Ramos (cell line): Measurements from ENCODE around the gene KIF26B.
"Not testable (repeated sequence)": the region's sequence is repeated elsewhere in the genome, so short reads cannot be mapped to it uniquely, and the experiment has no call there.

Experiments
- in situ Hi-C: fragments of 300-500 bp; cut with MboI; formaldehyde crosslinking; loops from one replicate; pipeline ENCODE4 v1.14.3; 2022; ENCODE audit warnings: low sequenced_read_pairs; ENCODE audit not compliant: unreplicated experiment

The KIF26B gene

DNA sequence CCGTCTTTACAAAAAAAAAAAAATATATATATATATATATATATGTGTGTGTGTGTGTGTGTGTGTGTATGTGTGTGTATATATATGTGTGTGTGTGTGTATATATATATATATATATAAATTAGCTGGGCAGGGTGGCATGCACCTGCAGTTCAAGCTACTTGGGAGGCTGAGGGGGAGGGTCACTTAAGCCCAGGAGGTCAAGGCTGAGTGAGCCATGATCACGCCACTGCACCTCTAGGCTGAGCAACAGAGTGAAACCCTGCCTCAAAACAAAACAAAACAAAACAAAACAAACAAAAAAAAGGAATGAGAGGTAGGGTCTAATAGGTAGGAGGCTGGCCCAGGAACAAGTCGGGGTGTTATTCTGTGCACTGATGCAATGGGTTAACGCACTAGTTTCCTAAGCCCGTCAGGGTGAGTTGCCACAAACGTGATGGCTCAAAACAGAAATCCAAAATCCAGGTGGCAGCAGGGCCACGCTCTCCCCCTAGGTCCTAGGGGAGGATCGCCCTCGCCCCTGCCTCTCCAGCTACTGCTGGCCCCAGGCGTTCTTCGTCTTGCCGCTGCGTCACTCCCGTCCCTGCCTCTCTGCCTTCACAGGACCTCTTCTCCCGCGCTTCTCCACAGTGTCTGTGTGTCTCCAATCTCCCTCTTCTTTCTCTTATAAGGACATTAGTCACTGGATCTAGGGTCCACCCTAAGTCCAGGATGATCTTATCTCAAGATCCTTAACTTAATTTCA is 24.3 kb upstream of the KIF26B start:
- in situ Hi-C loops: not testable (repeated sequence)

DNA sequence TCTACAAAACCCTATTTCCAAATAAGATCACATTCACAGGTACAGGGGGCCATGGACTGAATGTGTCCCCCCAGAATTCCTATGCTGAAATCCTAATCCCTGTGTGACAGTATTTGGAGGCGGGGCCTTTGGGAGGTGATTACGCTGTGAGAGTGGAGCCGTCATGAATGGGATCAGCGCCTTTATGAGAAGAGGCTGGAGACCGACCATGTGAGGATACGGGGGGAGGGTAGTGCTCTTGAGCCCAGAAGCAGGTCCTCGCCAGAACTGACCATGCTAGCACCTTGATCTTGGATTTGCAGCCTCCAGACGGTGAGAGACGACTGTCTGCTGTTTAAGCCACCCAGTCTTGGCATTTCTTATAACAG is 23.8 kb upstream of the KIF26B start:
- in situ Hi-C loops: no loop called here

DNA sequence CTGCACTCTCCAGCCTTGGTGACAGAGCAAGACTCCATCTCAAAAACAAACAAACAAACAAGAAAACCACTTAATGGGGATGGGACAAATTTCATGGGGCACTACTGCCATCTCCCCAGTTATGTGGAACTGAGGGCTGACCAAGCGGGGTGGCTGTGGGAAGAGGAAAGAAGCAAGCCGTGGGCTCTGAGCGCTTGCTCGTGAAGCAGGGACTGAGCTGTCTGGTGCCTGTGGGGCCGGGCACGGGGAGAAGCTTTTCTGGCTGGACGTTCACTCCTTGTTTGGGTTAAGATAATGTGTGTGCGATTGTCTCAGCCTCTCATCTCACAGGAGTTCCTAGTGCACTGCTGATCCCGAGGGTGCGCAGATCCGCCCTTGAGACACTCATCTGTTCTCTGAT is 22.0 kb upstream of the KIF26B start:
- in situ Hi-C loops: no loop called here

DNA sequence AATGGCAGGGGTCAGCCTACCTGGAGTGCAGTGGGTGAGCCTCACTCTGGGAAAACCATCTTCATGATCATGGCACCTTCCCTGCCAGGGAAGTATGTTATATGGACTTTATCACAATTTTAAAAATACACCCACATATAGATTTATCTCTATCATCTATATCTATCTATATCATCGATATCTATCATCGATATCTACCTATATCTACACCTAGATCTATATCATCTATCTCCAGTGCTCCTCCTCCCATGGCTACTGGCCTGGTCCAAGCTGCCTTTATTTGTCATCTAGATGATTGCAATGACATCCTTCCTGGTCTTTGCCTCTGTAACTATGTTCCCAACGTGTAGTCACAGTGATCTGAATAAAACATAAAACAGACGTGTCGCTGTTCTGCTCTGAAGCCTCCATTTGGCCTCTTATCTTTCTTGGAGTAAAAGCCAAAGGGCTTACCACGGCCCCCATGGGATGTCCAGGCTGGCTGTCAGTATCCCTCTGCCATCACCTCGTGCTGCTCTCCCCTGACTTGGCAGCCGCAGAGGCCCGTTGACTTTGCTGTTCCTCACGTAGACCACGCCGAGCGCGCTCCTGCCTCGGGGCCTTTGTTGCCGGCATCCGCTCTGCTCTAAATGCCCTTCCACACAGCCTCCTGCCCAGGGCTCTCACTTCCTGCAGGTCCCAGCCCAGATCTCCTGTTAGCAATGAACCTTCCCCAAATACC is 20.6 kb upstream of the KIF26B start:
- in situ Hi-C loops: no loop called here

DNA sequence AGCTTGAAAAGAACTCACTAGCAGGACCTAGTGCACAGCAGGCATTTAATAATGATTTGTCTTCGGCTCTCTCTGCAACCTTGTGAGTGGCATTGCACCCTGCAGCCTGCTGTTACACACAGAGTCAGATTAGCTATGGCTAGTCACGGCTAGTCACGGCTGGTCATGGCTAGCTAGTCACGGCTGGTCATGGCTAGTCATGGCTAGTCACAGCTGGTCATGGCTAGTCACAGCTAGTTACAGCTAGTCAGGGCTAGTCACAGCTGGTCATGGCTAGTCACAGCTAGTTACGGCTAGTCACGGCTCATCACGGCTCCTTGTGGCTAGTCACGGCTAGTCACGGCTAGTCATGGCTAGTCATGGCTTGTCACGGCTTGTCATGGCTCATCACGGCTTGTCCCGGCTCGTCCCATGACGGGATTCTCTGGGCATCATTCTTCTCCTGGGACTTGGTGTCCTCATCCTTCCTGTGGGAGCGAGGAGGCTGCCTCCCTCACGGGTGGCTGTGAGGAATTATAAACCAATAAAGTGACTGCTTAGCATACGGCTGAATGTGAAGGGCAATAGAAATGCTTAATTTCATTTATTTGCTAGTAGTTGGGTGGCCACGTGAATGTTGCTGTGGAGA is 12.5 kb upstream of the KIF26B start:
- in situ Hi-C loops: no loop called here

DNA sequence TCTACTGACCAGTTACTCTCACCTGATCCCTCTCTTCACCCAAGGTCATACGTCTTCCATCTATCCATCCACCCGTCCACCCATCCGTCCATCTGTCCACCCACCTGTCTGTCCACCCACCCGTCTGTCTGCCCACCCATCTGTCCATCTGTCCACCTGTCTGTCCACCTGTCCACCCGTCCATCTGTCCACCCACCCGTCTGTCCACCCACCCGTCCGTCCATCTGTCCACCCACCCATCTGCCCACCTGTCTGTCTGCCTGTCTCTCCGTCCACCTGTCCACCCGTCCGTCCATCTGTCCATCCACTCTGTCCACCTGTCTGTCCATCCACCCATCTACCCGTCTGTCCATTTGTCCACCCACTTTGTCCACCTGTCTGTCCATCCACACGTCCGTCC is 11.8 kb upstream of the KIF26B start:
- in situ Hi-C loops: no loop called here

DNA sequence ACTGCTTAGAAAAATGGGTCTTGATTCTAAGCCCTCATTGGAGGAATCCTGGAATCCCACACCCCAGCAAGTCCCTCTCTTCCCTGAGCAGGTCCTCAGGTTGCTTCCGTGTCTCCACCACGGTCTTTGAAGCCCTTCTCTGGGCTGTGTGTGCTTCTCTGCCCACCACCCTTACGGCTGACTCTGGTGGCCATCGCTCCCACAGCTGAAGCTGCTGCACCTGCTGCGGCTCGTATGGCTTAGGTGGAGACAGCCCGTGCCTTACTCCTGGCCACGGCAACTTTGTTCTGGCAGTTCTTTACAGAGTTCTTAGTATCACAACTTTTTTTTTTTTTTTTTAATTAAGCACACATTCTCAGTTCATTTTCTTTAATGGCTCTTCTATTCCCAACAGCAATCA is 10.9 kb upstream of the KIF26B start:
- in situ Hi-C loops: no loop called here

DNA sequence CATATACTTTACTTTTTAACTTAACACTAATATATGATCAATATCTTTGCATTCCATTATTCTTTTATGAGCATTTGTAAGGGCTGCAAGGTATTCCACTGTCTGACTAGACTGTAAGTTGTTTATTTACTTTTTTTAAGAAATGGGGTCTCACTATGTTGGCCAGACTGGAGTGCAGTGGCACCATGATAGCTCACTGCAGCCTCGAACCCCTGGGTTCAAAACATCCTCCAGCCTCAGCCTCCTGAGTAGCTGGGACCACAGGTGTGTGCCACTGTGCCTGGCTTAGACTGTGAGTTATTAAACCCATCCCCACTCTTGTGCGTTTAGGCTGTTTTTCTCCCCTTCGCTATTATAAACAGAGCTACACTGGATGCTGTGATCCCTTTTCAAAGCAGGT is 6.7 kb upstream of the KIF26B start:
- in situ Hi-C loops: no loop called here

DNA sequence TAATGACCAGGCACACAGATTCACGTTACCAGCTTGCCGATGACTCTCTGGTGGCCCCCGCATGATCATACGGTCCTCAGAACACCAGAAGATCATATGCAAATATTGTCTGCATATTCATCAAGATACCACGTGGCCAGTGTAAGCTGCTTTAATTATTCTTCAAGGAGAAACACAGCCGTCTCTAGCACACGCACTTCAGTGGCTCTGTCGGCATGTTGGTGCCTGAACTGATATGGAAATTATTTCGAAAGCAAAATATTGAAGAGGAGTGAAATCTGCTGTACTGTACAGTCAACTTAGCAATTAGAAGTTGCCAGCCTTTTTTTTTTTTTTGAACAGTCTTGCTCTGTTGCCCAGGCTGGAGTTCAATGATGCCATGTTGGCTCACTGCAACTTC is 5.9 kb upstream of the KIF26B start:
- in situ Hi-C loops: no loop called here

DNA sequence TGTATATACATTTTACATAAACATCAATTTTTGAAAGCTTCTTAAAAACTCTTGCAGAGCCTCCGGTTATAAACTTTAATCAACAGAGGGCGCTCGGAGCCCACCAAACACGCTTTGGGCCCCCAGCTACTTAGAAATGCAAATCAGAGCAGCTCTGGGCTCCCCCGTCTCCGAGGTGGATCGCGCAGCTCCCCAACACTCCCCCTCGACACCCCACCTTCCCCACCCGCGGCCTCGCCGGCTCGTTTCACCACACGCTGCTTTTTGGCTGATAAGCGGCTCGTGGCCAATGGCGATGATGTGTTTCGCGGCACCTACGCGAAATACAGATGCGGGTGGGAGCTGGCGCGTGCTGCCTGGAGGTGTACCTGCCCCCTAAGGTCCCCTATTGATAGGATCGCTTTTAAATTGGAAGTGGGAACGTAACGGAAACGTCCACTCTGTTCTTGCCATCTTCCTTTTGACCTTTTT is 1.7 kb upstream of the KIF26B start:
- in situ Hi-C loops: loop anchor here (5.0 to 25.0 kb wide), 2 partner anchors 849 to 1309 kb away; no protein-coding TSS in a partner anchor

DNA sequence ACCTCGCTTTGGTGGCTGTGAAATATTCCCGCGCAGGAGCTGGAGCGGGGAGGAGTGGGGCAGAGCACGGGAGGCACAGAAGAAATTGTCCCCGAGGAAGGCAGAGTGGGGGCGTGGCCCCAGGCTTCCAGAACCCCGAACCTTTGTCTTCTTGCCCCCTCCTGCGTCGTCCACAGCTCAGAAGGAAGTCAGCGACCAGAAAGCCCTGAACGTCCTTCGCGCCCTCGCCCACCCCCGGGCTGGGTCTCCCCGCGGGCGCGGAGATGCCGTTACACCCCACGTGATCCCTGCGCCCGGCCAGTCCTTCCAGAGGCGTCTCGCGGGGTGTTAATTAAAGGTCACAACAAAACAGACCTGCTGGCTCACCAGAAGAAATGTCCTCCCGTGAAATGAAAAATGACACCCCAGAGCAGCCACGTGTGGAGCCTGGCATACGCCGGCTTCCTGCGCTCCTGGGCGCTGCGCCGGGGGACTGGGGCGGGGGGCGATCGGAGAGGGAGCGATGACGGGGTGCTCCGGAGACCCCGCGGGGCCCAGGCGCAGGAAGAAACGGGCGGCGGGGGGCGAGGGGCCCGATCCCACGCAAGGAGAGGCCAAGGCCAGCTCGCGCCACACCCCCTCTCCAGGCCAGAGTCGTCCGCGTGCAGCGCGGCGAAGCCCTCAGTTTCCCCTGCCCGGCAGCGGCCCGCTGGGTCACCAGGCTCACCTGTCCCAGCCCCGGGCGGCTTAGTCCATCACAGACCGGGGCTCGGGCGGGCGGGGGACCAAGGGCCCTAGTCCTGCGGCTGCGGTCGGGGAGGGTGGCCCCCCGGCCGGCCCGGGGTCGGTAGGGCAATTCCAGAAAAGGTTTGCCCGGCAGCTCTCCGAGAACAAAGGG is 995 bp upstream of the KIF26B start:
- in situ Hi-C loops: loop anchor here (5.0 to 25.0 kb wide), 2 partner anchors 849 to 1309 kb away; no protein-coding TSS in a partner anchor

DNA sequence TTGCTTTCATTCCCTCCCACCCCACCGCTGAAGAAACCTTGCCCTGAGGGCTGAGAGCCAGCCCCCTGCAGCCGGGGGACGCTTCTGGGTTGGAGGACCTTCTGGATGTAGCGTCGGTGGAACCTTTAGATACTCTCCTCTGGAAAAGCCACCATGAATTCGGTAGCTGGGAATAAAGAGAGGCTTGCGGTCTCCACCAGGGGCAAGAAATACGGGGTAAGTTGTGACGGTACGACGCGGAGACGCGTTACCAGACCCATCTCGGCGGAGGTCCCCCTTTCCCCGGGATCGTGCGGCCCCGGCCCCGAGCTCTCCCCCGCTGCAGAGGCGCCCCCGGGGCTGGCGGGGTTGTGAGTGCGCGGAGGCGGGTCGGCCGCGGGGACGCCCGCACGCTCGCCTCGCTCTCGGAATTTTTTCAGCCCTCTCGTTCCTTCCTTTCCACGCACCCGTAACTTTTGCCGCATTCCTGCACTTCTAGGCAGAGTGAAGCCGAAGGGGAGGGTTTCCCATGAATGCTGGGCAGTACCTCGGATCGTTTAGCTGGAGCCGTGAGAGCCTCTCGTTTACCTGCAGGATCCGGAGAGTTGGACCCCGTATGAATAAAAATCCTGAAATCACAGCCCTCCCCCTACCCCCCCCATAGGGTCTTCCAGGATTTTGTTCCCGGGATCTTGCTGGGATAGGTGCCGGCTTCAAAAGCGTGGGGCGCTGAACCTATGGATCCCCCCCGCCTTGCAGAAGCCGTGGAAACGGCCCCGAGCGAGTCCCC is 671 bp downstream of the KIF26B start:
- in situ Hi-C loops: loop anchor here (25.0 kb wide), 1 partner anchor 1307 kb away; no protein-coding TSS in a partner anchor

DNA sequence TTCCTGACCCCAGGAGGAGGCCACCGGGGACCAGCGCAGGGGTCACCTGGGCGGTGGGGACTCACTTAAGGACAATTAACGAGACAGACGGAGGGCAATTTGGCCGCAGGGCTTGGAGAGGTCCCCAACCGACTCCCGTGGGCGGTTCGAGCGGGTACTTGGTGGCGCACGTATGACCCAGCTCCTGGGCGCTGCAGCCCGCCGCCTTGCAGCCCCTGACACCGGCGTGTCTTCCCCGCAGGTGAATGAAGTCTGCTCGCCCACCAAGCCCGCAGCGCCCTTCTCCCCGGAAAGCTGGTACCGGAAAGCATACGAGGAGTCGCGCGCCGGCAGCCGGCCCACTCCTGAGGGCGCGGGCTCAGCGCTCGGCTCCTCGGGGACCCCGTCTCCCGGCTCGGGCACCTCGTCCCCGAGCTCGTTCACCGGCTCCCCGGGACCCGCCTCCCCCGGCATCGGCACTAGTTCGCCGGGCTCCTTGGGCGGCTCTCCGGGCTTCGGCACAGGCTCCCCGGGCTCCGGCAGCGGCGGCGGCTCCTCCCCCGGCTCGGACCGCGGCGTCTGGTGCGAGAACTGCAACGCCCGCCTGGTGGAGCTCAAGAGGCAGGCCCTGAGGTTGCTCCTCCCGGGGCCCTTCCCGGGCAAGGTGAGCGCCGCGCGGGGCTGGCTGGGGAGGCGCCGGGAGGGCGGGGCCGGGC is 1.4 kb downstream of the KIF26B start:
- in situ Hi-C loops: loop anchor here (25.0 kb wide), 1 partner anchor 1306 kb away; no protein-coding TSS in a partner anchor

DNA sequence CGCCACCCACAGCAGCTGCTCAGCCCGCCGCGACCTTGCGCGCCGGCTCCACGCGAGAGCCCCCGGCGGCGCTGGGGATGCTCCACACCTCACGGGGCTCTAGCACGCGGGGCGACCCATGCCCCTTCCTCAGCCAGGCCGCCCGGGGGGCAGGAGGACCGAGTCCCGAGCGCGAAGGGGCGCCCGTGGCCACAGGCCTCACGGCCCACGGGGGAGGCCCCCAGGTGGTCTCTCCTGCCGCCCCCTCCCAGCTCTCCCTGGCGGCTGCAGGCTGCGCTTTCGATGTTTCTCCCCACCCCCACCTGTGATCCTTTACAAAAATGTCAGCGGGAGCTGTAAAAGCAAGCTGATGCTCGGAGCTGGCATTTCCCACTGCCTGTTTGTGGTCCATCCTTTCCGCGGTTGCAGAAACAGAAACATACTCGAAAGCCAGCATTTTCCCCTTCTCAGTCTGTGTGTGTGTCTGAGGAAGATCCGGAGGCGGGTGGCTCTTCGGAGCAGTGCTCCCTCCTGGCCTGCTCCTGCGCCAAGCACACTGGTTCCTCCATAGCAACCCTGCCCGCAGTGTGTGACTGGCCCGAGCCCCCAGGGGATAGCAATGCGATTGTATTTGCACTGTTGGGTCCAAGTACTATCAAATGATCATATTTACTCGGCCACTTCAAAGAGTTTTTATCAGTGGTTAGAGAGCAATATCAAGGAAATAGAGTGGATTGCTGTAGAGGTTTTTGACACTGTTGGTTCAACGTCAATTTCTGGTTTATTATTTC is 2.1 kb downstream of the KIF26B start:
- in situ Hi-C loops: loop anchor here (25.0 kb wide), 1 partner anchor 1305 kb away; no protein-coding TSS in a partner anchor

DNA sequence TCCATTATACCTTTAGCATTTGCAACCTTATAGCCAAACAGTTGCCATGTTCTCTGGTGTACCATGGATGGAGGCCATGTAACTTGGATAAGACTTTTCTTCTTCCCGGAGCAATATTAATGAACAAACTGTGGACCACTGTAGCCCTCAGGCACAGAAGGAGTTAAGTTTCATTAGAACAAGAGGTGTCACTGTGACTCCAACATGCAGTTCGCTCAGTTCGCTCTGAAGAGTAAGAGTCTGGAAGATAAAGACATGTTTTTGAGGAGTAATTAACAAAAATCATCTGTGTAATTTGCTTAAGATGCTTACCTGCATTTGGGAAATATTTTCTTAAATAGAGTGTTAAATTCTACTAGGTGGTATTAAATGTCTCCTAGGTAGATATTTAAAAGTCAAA is 4.1 kb downstream of the KIF26B start:
- in situ Hi-C loops: loop anchor here (25.0 kb wide), 1 partner anchor 1303 kb away; no protein-coding TSS in a partner anchor

DNA sequence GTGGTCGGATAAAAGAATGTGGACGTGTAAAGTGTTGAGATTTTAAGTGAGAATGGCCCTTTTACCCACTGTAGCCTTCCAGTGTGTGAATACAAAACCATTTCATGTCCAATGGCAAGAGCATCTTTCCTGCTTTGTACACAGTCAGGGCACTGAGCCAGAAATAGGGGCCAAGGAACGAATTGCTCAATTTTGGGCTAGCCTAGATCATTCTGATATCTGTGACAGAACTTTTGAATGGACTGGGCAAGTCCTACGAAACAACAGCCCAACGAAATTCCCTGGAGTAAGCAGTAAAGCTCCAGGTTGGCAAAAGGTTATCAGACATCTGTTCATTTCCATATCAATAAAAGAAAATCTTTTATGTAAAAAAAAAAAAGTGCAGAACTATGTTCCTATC is 5.5 kb downstream of the KIF26B start:
- in situ Hi-C loops: loop anchor here (25.0 kb wide), 1 partner anchor 1302 kb away; no protein-coding TSS in a partner anchor

DNA sequence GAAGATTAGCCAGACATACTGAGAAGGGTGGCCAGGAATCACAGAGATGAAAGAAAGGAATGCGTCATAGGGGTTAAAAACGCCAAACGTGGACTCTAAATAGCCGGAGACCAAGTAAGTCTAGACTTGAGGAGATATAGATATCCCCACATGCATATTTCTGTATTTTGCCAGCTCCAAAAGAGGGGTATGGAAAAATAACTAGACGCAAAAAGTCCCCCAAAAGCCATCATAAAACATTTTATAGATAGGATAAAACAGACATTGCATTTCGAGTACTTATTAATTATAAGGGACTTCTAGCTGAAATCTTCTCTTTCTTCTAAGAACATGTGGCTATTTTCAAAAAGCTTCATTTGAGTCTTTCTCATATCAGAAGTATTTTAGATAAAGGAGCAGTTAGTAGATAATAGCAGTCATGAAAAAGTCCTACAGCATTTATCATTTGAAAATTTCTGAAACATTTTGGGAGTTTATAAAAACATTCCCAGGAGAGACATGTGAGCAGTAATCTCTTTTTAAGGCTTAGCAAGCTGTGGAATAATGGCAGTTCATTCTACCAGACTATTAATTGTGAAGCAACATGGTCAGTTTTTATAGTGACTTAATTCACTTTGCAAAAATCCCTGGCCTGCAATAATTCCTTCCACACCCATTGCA is 6.1 kb downstream of the KIF26B start:
- in situ Hi-C loops: loop anchor here (25.0 kb wide), 1 partner anchor 1301 kb away; no protein-coding TSS in a partner anchor
